GM21447 (cell line): ENCODE measurements around the gene PLEKHA8.
A peak's percentile ranks its signal among the peaks of the same experiment; 100 is the strongest.

Source experiments
- ATAC-seq: cut with Tn5 transposase; IDR thresholded peaks from one replicate; pipeline ENCODE4 v1.9.1; 2021; ENCODE audit not compliant: unreplicated experiment

The PLEKHA8 gene

DNA sequence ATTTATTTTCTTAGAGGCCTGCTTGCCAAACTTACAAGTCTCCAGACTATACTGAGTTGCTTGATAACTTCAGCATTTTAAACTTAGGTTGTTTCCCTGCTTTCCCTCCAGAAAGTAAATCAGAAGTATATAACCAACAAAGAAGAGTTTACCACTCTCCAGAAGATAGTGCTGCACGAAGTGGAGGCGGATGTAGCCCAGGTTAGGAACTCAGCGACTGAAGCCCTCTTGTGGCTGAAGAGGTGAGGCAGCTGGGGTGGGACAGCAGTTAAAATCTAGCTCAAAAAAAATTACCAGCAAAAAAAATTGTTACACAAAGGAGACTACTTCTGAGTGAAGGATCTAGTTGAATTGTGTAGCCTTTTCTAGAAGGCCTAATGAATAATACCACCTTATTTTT is 33.6 kb downstream of the PLEKHA8 start:
- ATAC-seq: peak; percentile 78

DNA sequence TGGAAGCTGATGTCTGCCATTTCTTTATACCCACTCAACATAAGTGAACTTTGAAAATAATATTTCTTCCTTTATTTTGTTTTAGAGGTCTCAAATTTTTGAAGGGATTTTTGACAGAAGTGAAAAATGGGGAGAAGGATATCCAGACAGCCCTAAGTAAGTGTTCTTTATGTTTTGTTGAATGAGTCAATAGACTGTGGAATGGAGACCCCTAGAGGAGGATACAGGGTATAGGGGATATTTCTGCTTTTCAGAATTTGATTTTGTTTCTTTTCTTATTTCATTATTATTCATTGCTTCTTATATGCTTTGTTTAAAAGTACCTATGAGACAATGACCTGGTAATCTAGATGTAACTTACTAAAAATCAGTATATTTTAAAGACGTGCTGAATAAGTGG is 34.4 kb downstream of the PLEKHA8 start:
- ATAC-seq: peak; percentile 57

DNA sequence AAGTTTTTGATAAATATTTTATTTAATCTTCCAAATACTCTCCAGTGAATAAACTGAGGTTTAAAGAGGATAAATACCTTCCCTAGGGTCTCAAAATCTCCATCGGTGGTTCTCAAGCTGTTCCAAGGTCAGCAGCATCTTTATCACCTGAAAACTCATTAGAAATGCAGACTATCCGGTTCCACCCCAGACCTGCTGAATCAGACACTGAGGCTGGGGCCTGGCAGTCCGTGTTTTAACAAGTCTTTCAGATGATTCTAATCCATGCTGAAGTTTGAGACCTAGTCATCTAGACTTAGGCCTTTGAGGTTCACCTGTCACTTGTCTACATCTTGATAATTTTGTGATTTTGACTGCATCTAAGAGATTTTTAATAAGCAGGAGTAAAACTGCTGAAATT is 37.5 kb downstream of the PLEKHA8 start:
- no peak for ATAC-seq

DNA sequence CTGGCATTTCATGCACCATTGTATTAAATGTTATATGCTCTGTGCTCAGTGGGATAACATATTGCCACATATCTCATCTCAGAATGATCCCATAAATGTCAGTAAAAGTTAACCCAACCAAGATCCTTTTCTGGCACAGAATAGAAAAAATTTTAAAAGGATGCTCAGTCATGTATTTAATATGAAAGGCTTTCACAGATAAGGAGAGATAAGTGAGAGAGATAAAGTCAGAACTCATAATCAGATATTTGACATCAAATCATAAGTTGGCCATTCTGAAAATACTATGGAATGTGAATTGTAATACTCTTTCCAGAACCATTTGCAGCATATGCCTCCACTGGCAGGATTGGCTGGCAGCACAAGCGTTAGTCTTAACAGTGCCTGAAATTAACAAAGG is 38.5 kb downstream of the PLEKHA8 start:
- ATAC-seq: no peak

DNA sequence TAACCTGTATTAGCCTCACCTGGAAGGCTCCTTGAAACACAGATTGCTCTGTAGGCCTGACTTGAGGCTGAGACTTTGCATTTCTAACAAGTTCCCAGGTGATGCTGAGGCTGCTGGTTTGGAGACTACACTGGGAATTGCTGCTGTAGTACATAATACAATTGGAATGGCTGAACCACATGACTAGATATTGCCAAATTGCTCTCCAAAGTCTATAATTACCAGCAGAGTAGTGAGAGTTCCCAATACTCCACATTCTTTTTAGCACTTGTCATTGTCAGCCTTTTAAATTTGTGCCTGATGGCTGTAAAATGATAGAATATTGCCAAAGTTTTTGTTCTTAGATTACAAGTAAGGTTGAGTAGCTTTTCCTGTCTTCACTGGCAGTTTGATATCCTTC is 39.9 kb downstream of the PLEKHA8 start:
- ATAC-seq: no peak

DNA sequence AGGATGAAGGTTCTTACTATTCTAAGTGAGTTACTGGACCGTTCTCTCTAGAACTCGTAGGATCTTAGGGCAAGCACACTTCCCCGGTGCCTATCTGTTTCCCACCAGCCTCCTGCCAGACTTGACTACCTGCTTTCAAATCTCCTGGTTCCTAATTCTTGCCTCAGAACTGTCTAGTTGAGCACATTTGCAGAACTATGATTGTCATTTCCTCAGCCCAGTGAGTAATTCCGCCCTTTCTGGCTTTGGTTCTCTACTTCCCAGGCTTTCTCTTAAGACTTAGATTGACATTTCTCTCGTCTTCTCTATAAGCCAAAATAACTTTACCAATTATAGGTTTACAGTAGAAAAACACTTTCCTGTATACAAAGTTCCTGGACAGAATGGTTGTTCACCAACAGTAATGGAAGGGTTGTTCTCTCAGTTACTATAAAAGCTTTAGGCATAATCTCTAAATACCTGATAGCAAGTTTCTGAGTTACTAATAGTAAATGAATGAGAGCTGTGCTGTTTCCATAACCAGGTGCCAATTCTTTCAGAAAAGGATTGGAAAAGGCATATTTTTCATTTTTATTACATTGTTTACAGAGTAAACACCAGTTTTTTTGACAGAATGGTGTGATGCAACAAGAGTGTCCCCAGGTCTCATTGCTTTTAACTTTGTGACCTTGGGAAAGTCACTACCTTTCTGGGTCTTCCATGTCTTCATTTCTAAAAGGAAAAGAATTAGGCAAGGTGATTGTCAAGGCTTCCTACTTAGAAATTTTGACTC is 41.1 kb downstream of the PLEKHA8 start:
- no peak for ATAC-seq

DNA sequence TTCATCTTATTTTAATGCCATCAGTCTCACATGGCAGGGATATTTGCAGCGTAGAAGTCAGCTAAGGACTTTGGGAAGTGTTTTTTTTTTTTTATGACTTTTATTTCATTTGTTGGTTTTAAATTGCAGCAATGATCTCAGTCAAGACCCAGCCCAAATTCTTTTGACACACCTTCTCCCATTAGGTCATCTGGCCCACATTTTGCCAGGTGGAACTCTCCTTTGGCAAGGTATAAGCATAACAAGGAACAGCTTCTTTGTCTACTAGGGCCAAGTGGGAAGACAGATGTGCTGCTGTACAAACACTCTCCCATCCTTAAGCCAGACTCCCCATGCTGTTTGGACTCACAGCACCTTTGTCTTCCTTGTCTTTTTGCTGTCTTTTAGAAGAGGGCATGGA is 41.8 kb downstream of the PLEKHA8 start:
- no peak for ATAC-seq

DNA sequence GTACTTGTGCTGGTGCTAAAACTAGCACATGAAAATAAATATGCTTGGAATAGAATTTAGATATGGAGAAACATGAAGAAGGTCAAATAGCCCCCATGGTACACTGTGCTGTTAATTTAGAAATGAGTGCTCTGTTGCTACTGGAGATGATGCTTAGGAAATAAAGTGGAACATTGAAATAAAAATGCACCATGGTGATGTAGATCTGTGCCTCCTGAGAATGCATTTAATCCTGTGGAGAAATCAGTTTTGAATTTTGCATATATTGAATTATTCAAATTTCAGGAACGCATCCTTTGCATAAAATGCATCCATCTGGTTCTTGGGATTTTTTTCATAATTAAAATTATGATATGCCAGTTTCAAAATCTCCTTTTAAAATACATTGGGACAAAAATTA is 44.5 kb downstream of the PLEKHA8 start:
- ATAC-seq: no peak

DNA sequence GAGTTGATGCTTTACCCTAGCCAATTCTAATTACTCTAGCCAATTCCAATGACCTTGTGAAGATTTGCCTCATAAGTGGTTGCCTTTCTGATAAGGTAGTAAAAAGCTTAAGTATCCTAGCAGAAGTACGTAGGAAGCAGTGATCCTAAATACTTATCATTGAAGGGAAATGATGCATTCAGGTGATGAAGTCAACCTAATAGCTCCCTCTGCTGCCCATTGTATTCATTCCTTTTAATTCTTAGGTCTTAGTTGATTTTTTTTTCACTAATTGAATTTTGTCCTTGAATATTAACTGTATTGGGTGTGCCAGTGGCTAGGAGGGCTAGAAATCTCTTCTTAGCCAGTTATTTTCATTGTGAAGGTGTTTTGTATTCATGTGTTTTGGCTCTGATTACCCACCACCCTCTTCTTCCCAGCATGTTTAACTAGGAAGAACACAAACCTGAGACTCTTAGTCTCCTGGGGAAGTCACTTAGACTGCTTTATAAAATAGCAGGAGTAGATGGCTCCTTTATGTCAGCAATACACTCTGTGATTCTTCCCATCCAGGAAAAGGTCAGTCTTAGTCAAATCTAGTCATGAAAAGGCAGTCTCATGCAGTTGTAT is 46.3 kb downstream of the PLEKHA8 start:
- no peak for ATAC-seq

DNA sequence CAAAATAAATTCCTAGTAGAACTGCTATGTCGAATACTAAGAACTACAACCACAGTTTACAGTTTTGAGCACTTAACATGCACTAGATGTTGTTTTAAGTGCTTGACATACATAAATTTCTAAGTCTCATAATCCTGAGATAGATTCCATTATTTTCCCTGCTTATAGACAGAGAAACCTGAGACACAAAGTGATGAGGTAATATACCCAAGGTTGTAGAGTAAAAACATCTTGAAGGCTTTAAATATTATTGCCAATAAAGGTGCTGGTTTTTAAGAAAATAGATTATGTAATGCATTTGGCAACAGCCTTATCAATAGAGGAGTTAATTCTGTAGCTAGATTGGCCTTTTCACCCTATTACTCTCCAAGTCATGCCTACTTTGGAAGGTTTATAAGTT is 48.2 kb downstream of the PLEKHA8 start:
- ATAC-seq: no peak

DNA sequence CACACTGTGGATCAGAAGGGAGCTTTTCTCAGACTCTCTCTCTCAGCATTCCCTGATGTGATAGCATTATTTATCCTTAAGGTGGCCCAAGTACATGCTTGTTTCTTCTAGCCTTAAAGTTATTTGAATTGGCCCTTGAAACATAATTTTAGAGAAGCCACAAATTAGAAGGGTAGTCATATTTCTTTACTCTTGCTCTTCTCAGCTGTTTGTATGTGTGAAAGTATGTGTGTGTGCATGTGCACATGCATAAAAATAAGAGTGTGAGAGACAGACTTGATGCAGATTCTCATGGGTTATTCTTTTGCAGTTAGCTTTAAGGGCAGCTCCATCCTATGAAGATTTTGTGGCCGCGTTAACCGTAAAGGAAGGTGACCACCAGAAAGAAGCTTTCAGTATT is 50.1 kb downstream of the PLEKHA8 start:
- no peak for ATAC-seq

DNA sequence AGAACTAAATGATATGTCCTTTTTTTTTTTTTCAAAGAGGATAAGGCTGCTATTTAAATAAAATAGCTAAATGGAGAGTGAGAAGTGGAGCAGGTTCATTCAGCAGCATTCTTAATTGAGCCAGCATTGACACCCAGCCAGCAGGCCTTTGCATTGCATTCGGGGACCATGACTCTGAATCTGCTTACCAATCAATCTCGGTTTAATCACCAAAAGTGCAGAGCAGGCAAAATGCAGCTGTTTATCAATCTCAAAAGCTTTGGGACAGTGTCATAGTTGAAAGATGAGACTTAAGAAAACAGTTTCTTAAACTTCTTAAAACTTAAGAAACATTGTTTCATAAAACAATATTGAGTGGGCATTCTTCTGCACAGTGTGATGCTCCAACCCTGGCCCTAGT is 51.7 kb downstream of the PLEKHA8 start:
- ATAC-seq: no peak

DNA sequence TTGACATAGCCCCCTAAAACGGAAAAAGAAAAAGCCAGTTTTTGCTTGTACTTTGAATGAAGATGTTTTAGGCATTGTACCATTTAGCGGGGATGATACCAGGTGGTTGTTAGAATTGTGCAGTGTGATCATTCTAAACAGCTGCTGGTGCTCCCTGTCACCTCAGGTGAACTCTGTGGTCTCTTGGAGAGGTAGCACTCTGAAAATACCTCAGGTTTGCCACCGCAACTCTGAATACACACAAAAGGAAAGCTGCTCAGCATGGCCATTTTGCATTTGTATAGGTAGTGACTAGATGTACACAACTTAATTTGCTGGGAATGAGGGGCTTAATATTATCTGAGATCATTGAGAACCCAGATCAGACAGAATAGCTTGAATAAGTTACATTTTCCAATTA is 52.6 kb downstream of the PLEKHA8 start:
- no peak for ATAC-seq

DNA sequence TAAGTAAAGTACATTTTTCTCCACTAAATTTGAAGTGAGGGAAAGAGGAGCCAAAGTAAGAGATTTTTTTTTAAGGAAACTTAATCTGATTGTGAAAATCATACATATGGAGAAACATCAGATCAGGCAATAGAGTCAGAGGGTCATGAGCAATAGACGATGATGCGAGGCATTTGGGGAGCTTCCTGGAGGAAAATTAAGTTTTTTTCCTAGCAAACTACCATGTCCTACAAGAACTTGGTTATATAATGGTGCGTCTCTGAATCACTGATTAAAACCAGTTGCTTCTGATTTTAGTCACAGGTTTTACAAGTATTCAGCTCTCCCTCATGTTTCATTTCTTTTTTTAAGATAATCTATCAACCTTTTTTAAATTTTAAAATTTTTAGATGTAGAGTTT is 54.5 kb downstream of the PLEKHA8 start:
- ATAC-seq: no peak

DNA sequence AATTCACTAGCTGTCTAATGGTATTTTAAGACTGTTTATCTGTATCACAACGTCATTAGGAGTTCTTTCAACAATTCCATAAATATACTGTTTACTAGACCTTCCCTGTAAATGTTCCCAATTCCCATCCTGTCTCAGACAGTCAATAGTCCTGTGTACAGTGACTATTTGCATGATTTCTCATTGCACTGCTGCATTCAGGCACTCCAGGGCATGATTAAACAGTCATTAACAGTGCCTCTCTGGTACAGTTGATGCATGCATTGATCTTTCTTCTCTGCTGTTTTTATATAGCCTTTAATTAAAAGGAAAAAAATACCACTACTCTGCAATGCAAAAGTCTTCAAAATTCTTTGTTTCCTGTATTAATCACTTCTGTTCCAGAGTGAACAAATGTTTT is 55.1 kb downstream of the PLEKHA8 start:
- ATAC-seq: no peak

DNA sequence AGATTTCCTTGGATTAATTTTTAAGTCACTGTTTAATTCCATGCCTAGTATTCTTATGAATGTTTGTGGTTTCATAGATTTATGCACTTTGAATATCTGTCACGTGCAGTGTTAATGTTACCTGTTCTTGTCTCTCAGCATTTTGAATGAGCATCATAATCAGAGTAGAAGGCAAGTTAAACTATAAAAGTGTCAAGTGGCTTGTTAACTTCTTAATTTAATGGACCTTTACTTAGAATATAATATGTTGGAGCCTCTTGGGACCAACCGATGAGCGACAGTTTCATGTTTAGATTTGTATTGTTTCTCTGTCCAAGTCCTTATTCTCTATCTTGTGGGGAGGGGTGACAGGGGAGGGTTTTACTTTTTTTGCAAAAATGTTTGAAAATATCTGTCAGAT is 56.0 kb downstream of the PLEKHA8 start:
- no peak for ATAC-seq

DNA sequence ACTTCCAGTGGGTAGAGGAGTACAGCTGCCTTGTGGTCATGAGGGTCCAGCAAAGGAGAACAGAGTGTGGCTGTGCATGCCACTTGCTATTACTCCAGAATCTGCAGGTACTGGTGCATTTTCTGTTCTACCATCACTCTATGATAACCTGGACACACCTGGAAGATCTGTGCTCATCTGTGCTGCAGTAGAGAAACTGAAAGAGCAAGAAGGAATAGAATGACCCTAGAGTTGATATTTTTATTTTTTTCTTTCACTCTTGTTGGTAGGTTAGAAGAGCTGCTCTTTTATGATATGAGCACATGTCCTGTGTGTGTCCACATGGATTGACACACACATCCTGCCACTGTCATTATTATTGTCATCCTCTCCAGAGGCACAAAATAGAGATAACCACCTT is 58.3 kb downstream of the PLEKHA8 start:
- no peak for ATAC-seq

DNA sequence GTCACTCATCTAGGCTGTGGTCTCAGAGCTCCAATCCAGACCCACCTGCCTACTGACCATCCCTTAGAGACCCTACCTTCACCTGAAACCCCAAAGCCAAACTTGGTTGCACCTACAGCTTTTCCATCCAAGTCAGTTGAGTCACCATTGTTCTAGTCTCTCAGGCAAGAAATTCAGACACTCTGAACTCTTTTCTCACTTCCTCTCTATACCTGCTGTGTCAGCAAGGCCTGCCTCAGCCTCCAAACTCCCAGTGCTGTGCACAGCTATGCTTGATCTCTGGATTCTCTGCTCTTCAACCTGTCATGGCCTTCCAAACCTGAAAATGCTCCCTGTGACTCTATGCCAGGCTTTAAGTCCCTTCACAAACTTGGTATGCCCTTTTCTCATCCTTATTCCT is 59.2 kb downstream of the PLEKHA8 start:
- ATAC-seq: no peak

DNA sequence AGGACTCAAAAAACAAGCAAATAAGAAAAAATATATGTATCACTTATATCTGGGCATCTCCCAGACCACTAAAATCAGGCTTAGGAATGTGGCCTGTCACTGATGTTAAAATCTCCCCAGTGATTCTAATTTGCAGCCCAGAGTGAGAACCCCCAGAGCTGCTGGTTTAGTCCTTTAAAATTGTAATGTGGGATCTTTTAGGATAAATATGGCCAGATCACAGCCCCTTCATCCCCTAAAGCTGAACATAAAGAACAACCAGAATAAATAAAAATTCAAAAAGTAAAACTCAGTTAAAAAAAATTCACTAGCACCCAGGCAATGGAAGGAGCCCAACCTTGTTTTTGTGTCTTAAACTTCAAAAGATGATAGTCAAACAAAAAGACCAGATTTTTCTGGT is 60.1 kb downstream of the PLEKHA8 start:
- ATAC-seq: no peak

DNA sequence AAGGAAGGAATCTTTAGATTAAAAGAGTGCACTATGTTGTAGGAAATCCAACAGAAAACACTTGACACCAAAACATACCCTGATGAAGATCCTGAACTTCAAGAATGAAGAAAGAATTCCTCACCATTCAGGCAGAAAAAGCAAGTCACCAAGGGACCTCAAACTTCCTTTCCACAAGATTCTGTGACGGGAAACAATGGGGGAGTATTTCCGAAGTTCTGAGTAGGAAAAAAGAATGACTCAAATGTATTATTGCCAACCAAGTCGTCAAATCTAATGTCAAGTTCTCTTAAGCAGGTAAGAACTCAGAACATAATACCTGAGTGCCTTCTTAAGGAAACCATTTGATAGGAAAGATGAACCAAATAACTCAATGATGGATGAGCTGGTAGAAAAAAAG is 61.9 kb downstream of the PLEKHA8 start:
- ATAC-seq: no peak

DNA sequence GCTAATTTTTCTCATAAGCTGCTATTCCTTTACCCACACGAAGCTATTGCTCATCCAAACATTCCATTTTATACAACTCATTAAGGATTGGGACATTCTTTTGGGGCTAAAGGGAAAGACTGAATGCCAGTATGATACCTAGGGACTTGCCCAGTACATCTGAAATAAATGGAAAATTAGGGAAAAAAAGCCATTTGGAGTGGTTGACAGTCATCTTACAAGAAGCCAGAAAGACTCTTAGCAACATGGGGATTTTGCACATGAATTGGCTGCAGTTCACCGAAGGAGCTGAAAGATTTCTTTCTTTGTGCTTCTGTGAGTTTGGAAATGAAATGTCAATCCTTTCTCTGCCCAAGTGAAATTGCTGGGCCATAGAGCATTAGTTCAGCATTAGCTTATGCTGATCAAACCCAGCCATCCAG is 63.3 kb downstream of the PLEKHA8 start:
- no peak for ATAC-seq

DNA sequence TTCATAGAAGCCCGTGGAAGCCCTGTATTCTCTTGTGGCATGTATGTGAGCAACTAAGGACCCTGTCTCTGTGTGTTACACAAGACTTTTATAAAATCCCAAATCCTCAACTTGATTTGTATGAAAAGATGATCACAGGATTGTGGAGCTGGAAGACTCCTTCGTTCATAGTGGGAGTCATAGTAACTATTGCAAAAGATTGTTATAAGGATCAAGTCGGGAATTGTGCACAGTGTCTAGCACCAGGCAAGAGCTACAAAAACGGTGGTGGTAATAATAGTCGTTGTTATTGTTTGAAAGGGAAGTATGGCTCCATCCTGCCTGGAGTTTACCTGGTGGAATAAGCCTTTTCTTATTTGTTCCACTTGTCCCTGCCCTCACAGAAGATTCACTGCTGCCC is 63.8 kb downstream of the PLEKHA8 start:
- ATAC-seq: no peak

DNA sequence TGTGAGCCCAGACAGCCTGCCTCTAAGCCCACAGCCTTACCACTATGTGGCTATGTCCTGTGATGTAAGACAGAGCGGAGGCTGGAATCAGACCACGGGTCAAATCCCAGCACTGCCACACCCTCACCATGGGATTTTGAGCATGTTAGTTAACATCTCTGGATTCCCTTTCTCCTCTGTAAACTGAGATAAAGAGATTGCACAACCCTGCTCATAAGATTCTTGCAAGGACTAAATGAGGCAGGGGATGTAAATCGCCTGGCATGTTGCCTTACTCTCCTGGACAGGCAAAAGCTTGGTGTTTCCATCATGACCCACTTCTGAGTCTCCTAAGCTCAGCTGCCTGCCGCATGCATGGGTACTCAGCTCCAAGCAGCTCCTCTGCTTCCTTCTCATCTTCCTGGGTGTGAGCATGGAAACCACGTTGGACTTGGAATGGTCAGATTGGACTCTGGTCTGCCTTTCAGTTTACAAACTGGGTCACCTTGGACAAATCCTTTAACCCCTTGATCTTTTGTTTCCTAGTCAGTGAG is 65.3 kb downstream of the PLEKHA8 start:
- ATAC-seq: no peak
